Upper lobe of left lung (tissue), 6 donors: ENCODE data around the gene SRD5A2. TPM values are rescaled to one million over a fixed set of nuclear protein-coding genes. Genes with fewer than 3 reads are reported as not detected.

Source experiments
- ATAC-seq, 2 donors: fragments of 200-7000 bp; cut with Tn5 transposase; one replicate each; pipeline ENCODE4 v1.9.1; 2022; ENCODE audit warnings: mild to moderate bottlenecking in 2 of 2, moderate library complexity in 2 of 2; ENCODE audit not compliant: low FRiP score in 2 of 2
- DNase-seq, 2 donors: peaks; one replicate each; pipeline ENCODE4 v3.0.0-alpha.2; 2019 to 2020
- H3K27ac ChIP-seq, 4 donors: fragments of 200-600 bp; sonication (generic); one replicate each; pipeline ENCODE4 v1.5.1; 2016 to 2019
- H3K27me3 ChIP-seq, 4 donors: fragments of 200-600 bp; sonication (generic); one replicate each; pipeline ENCODE4 v1.5.1; 2017 to 2019
- H3K36me3 ChIP-seq, 4 donors: fragments of 200-600 bp; sonication (generic); one replicate each; pipeline ENCODE4 v1.5.1; 2016 to 2019
- H3K4me1 ChIP-seq, 4 donors: fragments of 200-600 bp; sonication (generic); one replicate each; pipeline ENCODE4 v1.5.1; 2018 to 2019
- H3K4me3 ChIP-seq, 4 donors: fragments of 200-600 bp; sonication (generic); one replicate each; pipeline ENCODE4 v1.5.1; 2017 to 2019; ENCODE audit warnings: mild to moderate bottlenecking in 2 of 4, moderate library complexity in 1 of 4
- H3K9me3 ChIP-seq, 4 donors: fragments of 200-600 bp; sonication (generic); one replicate each; pipeline ENCODE4 v1.5.1; 2018 to 2019
- EP300 ChIP-seq, 4 donors: sonication (generic); formaldehyde crosslinking; IDR thresholded peaks; one replicate each; pipeline ENCODE4 v1.5.1; 2017; ENCODE audit warnings: antibody characterized with exemption in 4 of 4, control low read depth in 2 of 4
- POLR2A ChIP-seq, 4 donors: fragments of 450-650 bp; IDR thresholded peaks; one replicate each; pipeline ENCODE4 v1.5.1; 2016 to 2017; ENCODE audit warnings: antibody characterized with exemption in 4 of 4, mild to moderate bottlenecking in 2 of 4
- POLR2AphosphoS5 ChIP-seq, 2 donors: sonication (generic); formaldehyde crosslinking; IDR thresholded peaks; one replicate each; pipeline ENCODE4 v1.5.1; 2017; ENCODE audit warnings: antibody characterized with exemption in 2 of 2
- whole genome bisulfite sequencing, 2 donors: methylation state at CpG; one replicate each; pipeline ENCODE4 v1.1.5; 2017 to 2018; 5-methylcytosine and 5-hydroxymethylcytosine counted together
- total RNA-seq, 6 donors: library from RNA; depleted of rRNA in 4 of 6; stranded (reverse); fragments of >200 nt in 4 of 6; gene quantifications; one replicate each; pipeline versions ENCODE4 v1.1.0 to v1.2.1, GENCODE V29; 2016 to 2021
- TF ChIP-seq, protein P1 (sequence below), 6 experiments: fragments of 450-650 bp in 4 of 6; fragments of 200-600 bp in 2 of 6; sonication (generic) in 2 of 6; IDR thresholded peaks; one replicate each; pipeline ENCODE4 v1.5.1; 2016 to 2019; ENCODE audit warnings: antibody characterized with exemption in 6 of 6
- donor health status: DM: no; HTN: no; CAD: no; lungs with moderate emphysema.
- donor health status: DM: no; HTN: yes; CAD: no; lungs with severe emphysema.

The SRD5A2 gene
- total RNA-seq, 6 donors from 2014 or later = 0.09 to 3.7 (median 0.62) TPM

DNA sequence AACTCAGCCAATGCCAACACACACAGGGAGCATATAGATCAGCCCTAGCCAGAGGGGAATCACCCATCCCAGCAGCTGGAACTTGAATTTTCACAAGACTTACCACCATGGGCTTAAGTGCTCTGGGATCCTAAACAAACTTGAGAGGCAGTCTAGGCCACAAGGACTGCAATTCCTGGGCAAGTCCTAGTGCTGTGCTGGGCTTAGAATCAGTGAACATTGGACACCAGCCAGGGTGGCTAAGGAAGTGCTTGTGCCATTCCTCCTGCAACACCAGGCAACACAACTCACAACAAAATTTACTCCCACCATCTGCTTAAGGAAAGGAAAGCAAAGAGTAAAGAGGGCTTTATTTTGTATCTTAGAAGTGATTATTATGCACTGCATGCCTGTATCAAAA, 38.9 kb downstream of the SRD5A2 start:
- Histone ChIP-seq H3K36me3 (no peaks in the 10 kb centered on the region), H3K4me1 (no peaks in the 10 kb centered on the region), H3K27me3 (no peaks in the 10 kb centered on the region), H3K27ac (no peak overlapping the region), H3K4me3 (no peak overlapping the region), H3K9me3 (peaks cover 0 to 8% (median 5%) of the 10 kb centered on the region in 4 donors)
- no peak for TF ChIP-seq POLR2AphosphoS5 (IDR thresholded peaks at IDR 0.05)
- TF ChIP-seq EP300 (IDR thresholded peaks at IDR 0.05) = no peak
- TF ChIP-seq POLR2A (IDR thresholded peaks at IDR 0.05) = no peak
- TF ChIP-seq, protein P1, sequence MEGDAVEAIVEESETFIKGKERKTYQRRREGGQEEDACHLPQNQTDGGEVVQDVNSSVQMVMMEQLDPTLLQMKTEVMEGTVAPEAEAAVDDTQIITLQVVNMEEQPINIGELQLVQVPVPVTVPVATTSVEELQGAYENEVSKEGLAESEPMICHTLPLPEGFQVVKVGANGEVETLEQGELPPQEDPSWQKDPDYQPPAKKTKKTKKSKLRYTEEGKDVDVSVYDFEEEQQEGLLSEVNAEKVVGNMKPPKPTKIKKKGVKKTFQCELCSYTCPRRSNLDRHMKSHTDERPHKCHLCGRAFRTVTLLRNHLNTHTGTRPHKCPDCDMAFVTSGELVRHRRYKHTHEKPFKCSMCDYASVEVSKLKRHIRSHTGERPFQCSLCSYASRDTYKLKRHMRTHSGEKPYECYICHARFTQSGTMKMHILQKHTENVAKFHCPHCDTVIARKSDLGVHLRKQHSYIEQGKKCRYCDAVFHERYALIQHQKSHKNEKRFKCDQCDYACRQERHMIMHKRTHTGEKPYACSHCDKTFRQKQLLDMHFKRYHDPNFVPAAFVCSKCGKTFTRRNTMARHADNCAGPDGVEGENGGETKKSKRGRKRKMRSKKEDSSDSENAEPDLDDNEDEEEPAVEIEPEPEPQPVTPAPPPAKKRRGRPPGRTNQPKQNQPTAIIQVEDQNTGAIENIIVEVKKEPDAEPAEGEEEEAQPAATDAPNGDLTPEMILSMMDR (IDR thresholded peaks at IDR 0.05) = no peak
- ATAC-seq (no peak), DNase-seq (no peak)

DNA sequence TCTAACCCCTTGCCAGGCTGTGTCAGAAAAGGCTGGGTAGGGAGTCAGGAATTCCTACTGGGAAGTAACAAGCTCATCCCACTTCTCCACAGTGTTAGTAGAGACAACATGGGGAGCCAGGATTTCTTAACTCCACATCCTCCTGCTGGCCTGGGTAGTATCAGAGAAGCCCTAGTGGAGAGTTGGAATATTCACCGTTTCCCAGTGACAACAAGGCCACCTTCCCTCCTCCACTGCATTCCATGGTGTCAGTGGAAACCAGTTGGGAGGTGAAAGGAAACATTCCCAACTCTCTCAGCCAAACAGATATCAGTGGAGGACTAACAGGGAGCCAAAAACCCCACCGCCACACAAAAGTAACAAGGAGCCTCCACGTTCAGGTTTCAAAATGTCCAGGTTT, 41.2 kb downstream of the SRD5A2 start:
- DNase-seq (no peak), ATAC-seq (no peak)
- TF ChIP-seq POLR2A (IDR thresholded peaks at IDR 0.05) = no peak
- no peak for TF ChIP-seq POLR2AphosphoS5 (IDR thresholded peaks at IDR 0.05)
- no peak for TF ChIP-seq EP300 (IDR thresholded peaks at IDR 0.05)
- TF ChIP-seq, protein P1 (IDR thresholded peaks at IDR 0.05) = no peak
- Histone ChIP-seq H3K9me3 (peaks cover 0 to 8% (median 5%) of the 10 kb centered on the region in 4 donors), H3K27me3 (no peaks in the 10 kb centered on the region), H3K27ac (no peak overlapping the region), H3K4me3 (no peak overlapping the region), H3K36me3 (no peaks in the 10 kb centered on the region), H3K4me1 (no peaks in the 10 kb centered on the region)
- 40 to 58% methylated on average over 3 of the region's 3 CpGs for WGBS, 2 donors

DNA sequence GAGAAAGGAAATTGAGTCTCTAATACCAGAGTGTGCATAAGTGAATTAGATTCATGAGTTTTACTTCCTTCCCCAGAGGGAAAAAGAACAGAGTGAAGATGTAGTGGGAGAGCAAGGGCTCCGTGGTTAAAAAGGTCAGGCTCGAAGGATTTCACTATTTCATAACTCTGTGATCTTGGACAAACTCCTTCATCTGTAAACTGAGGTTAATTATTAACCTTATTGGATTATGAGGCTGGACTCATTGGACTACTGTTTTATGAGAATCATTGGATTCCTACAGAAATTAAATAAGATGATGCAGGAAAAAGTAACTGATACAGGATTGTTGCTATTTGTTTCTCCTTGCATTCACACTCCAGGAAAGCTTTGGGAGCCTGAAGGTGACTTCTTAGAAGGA, 45.0 kb downstream of the SRD5A2 start:
- Histone ChIP-seq H3K27me3 (no peaks in the 10 kb centered on the region), H3K36me3 (no peaks in the 10 kb centered on the region), H3K27ac (no peak overlapping the region), H3K9me3 (no peaks in the 10 kb centered on the region), H3K4me1 (no peaks in the 10 kb centered on the region), H3K4me3 (no peak overlapping the region)
- 47 to 57% methylated on average over 2 of the region's 2 CpGs for WGBS, 2 donors
- no peak for DNase-seq
- ATAC-seq = no peak
- TF ChIP-seq EP300 (IDR thresholded peaks at IDR 0.05) = no peak
- TF ChIP-seq, protein P1 (IDR thresholded peaks at IDR 0.05) = no peak
- TF ChIP-seq POLR2A (IDR thresholded peaks at IDR 0.05) = no peak
- TF ChIP-seq POLR2AphosphoS5 (IDR thresholded peaks at IDR 0.05) = no peak

DNA sequence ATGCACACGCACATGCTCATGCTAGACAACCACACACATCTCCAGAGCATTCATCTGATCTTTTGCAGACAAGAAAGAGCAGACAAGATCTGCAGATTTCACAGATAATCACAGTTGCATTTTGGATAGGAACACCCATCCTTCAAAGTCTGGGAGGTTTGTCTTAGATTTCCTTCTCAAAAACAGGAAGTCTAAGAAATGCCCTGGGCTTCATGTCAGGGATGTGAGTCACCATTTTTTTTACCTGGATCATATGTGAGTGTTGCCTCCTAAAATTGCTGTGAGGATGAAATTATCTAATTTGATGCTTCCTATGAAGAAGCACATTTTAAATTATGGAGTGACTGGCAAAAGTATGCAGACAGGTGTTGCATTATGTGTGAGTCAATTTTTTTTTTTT, 46.1 kb downstream of the SRD5A2 start:
- no peaks in the 10 kb centered on the region for H3K9me3 ChIP-seq
- 91 to 100% methylated on average over 1 of the region's 1 CpG for WGBS, 2 donors

DNA sequence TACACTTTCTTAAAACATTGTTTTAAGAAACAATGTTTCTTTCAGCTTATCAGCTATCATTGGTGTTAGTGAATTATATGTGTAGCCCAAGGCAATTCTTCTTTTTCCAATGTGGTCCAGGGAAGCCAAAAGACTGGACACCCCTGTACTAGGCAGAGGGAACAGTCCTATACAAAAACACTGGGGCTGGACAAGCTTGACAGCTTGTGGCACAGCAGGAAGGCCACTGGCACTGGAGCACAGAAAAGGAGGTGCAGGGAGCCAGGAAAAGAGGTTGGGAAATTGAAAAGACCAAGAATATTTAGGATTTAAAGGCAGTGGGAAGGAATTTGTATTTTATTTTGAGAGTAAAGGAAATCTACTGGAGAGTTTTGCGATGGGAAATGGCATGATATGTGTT, 47.7 kb downstream of the SRD5A2 start:
- Histone ChIP-seq H3K36me3 (no peaks in the 10 kb centered on the region), H3K27me3 (no peaks in the 10 kb centered on the region), H3K9me3 (no peaks in the 10 kb centered on the region), H3K27ac (no peak overlapping the region), H3K4me1 (no peaks in the 10 kb centered on the region), H3K4me3 (no peak overlapping the region)
- TF ChIP-seq EP300 (IDR thresholded peaks at IDR 0.05) (no peak), POLR2A (IDR thresholded peaks at IDR 0.05) (no peak), POLR2AphosphoS5 (IDR thresholded peaks at IDR 0.05) (no peak)
- TF ChIP-seq, protein P1 (IDR thresholded peaks at IDR 0.05) = no peak
- WGBS, 2 donors = 86 to 88% methylated on average over 1 of the region's 1 CpG
- DNase-seq (no peak), ATAC-seq (no peak)

More for the DNA sequence above, 46.1 kb downstream of the SRD5A2 start:
- Histone ChIP-seq H3K4me1 (no peaks in the 10 kb centered on the region), H3K36me3 (no peaks in the 10 kb centered on the region), H3K27me3 (no peaks in the 10 kb centered on the region), H3K27ac (no peak overlapping the region), H3K4me3 (no peak overlapping the region)
- DNase-seq (no peak), ATAC-seq (no peak)
- no peak for TF ChIP-seq EP300 (IDR thresholded peaks at IDR 0.05)
- TF ChIP-seq POLR2A (IDR thresholded peaks at IDR 0.05) = no peak
- TF ChIP-seq, protein P1 (IDR thresholded peaks at IDR 0.05) = no peak
- no peak for TF ChIP-seq POLR2AphosphoS5 (IDR thresholded peaks at IDR 0.05)
